ENCODE data around the gene BTG1.

Gene BTG1

DNA sequence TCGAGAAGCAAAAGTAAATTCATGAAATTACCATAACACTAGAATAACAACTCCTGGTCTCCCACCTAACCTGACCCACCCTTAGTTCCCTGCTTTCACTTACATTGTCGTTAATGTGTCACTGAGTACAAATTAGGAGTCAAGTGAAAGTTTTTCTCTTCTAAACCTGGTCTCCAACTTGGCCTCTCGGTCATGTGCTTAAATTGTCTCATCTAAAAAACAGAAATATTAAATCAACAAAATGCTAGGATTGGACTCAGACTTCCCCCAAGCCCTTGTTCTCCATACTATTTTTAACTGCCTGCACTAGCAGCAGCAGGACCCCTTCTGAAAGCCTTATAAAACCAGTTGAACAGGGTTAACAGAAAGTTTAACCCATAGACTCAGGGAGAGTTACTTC is 1.8 kb upstream of the BTG1 start:
- Histone ChIP-seq H3K9me3 (replicated peaks; ENCODE audit: insufficient read depth, low read length) (no peaks in the 10 kb centered on the region), H3K4me3 (ENCODE audit: low read length) (peak overlapping the region; percentile 80; the same call in 1 of the 2 replicates), H2AFZ (ENCODE audit: low read length) (no peak overlapping the region), H3F3A (ENCODE audit: insufficient read depth, low read length) (peaks cover 32% of the 10 kb centered on the region), H3K27me3 (replicated peaks; ENCODE audit: insufficient read depth, low read length) (no peaks in the 10 kb centered on the region), H3K9me2 (replicated peaks; ENCODE audit: insufficient read depth, low read length) (no peaks in the 10 kb centered on the region), H3K9ac (ENCODE audit: low read length) (no peak overlapping the region), H4K20me1 (ENCODE audit: insufficient read depth, low read length) (peaks cover 24% of the 10 kb centered on the region), H3K4me1 (ENCODE audit: low read length) (peaks cover 6% of the 10 kb centered on the region; the same call in 1 of the 2 replicates), H3K27ac (ENCODE audit: low read length) (no peak overlapping the region), H3K36me3 (replicated peaks; ENCODE audit: insufficient read depth, low read length) (peaks cover 19% of the 10 kb centered on the region; the same call in 1 of the 2 replicates), H3K79me2 (ENCODE audit: low read length) (peaks cover 43% of the 10 kb centered on the region), H3K4me2 (ENCODE audit: low read depth, low read length) (peak overlapping the region; percentile 75)
- DNase-seq = peak; percentile 30
- TF ChIP-seq EZH2 (optimal IDR thresholded peaks at IDR 0.05; ENCODE audit: low read depth, low read length) = no peak

DNA sequence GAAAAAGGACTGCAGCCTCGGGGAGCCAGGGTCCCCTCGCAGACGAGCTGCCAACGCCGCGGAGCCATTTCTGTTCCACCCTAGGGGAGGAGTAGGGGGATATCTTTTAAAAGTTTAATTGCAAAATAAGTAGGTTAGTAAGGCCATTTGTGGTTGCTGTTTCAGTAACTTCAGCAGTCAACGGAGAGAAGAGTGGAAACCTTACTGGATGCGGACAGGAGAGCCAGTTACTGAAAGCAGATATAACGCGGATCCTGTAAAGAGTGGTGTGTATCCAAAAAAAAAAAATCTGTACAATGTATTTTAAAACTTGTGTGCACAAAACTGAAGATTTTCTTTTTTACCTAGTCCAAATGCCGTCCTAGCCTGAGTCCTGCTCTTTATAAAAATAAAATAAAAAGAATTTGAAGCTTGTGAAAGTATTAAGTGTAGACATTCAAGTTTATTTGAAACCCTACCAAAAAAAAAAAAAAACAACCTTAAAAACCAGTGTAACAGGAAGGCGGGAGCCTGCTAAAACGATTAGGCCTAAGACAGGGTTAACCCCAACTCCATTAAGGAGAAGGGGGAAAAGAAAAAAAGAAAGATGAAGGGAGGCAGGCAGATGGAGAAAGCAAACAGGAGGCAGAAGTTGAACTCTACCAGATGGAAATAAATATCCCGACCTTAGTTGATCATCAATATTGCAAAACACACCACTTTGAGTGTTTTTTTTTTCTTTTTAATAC is 1.0 kb upstream of the BTG1 start:
- H3K4me2 ChIP-seq (ENCODE audit: low read depth, low read length) = peak overlapping the region; percentile 75

DNA sequence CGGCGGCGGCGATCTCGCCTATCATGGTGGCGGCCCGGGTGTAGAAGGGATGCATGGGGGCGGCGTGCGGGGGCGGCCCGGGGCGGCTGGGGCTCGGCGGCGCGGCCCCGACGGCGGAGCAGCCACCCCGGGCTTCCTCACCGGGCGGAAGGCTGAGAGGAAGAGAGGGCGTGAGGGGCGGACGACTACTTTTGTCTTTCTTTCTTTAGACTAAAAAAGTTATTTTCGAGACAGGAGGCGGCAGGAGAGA is 240 bp downstream of the BTG1 start:
- peaks cover 47% of the 10 kb centered on the region for H3F3A ChIP-seq (ENCODE audit: insufficient read depth, low read length)
- H3K9me3 ChIP-seq (replicated peaks; ENCODE audit: insufficient read depth, low read length) = no peaks in the 10 kb centered on the region
- H3K4me2 ChIP-seq (ENCODE audit: low read depth, low read length) = peak overlapping the region; percentile 76; the same call in 1 of the 2 replicates
- H3K9ac ChIP-seq (ENCODE audit: low read length) = peak overlapping the region; percentile 97
- no peaks in the 10 kb centered on the region for H3K9me2 ChIP-seq (replicated peaks; ENCODE audit: insufficient read depth, low read length)
- no peak for DNase-seq
- peak overlapping the region; percentile 95 for H3K4me3 ChIP-seq (ENCODE audit: low read length)
- no peak overlapping the region for H2AFZ ChIP-seq (ENCODE audit: low read length)
- H3K79me2 ChIP-seq (ENCODE audit: low read length) = peaks cover 64% of the 10 kb centered on the region
- H3K4me1 ChIP-seq (ENCODE audit: low read length) = peaks cover 6% of the 10 kb centered on the region; the same call in 1 of the 2 replicates
- no peaks in the 10 kb centered on the region for H3K27me3 ChIP-seq (replicated peaks; ENCODE audit: insufficient read depth, low read length)
- no peak for TF ChIP-seq EZH2 (optimal IDR thresholded peaks at IDR 0.05; ENCODE audit: low read depth, low read length)
- TF ChIP-seq, protein P1, sequence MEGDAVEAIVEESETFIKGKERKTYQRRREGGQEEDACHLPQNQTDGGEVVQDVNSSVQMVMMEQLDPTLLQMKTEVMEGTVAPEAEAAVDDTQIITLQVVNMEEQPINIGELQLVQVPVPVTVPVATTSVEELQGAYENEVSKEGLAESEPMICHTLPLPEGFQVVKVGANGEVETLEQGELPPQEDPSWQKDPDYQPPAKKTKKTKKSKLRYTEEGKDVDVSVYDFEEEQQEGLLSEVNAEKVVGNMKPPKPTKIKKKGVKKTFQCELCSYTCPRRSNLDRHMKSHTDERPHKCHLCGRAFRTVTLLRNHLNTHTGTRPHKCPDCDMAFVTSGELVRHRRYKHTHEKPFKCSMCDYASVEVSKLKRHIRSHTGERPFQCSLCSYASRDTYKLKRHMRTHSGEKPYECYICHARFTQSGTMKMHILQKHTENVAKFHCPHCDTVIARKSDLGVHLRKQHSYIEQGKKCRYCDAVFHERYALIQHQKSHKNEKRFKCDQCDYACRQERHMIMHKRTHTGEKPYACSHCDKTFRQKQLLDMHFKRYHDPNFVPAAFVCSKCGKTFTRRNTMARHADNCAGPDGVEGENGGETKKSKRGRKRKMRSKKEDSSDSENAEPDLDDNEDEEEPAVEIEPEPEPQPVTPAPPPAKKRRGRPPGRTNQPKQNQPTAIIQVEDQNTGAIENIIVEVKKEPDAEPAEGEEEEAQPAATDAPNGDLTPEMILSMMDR (IDR thresholded peaks at IDR 0.05; ENCODE audit: low read length) = no peak
- no peak for TF ChIP-seq EZH2phosphoT487 (IDR thresholded peaks at IDR 0.05; ENCODE audit: low read length)
- H3K27ac ChIP-seq (ENCODE audit: low read length) = peak overlapping the region; percentile 82
- peaks cover 21% of the 10 kb centered on the region; the same call in 1 of the 2 replicates for H3K36me3 ChIP-seq (replicated peaks; ENCODE audit: insufficient read depth, low read length)
- H4K20me1 ChIP-seq (ENCODE audit: insufficient read depth, low read length) = peaks cover 43% of the 10 kb centered on the region

More for the DNA sequence above, 1.0 kb upstream of the BTG1 start:
- H3K27me3 ChIP-seq (replicated peaks; ENCODE audit: insufficient read depth, low read length) = no peaks in the 10 kb centered on the region
- H2AFZ ChIP-seq (ENCODE audit: low read length) = peak overlapping the region; percentile 57
- H4K20me1 ChIP-seq (ENCODE audit: insufficient read depth, low read length) = peaks cover 32% of the 10 kb centered on the region
- TF ChIP-seq, protein P1 (IDR thresholded peaks at IDR 0.05; ENCODE audit: low read length) = no peak
- TF ChIP-seq EZH2phosphoT487 (IDR thresholded peaks at IDR 0.05; ENCODE audit: low read length) (no peak), EZH2 (optimal IDR thresholded peaks at IDR 0.05; ENCODE audit: low read depth, low read length) (no peak)
- peaks cover 6% of the 10 kb centered on the region; the same call in 1 of the 2 replicates for H3K4me1 ChIP-seq (ENCODE audit: low read length)
- H3K9me2 ChIP-seq (replicated peaks; ENCODE audit: insufficient read depth, low read length) = no peaks in the 10 kb centered on the region
- H3K27ac ChIP-seq (ENCODE audit: low read length) = peak overlapping the region; percentile 77; the same call in 1 of the 2 replicates
- peaks cover 51% of the 10 kb centered on the region for H3K79me2 ChIP-seq (ENCODE audit: low read length)
- DNase-seq = peak; percentile 8
- H3K36me3 ChIP-seq (replicated peaks; ENCODE audit: insufficient read depth, low read length) = peaks cover 21% of the 10 kb centered on the region; the same call in 1 of the 2 replicates
- H3F3A ChIP-seq (ENCODE audit: insufficient read depth, low read length) = peaks cover 40% of the 10 kb centered on the region
- H3K9me3 ChIP-seq (replicated peaks; ENCODE audit: insufficient read depth, low read length) = no peaks in the 10 kb centered on the region
- peak overlapping the region; percentile 80 for H3K4me3 ChIP-seq (ENCODE audit: low read length)
- H3K9ac ChIP-seq (ENCODE audit: low read length) = peak overlapping the region; percentile 85
